Measurements from ENCODE around the gene VWA8.
"Not testable (repeated sequence)": the region's sequence is repeated elsewhere in the genome, so short reads cannot be mapped to it uniquely, and the experiment has no call there.

The VWA8 gene

GRCh38 chr13:41554180-41554579, 406.7 kb downstream of the VWA8 start:
- no peak for DNase-seq (ENCODE audit: low spot score)

GRCh38 chr13:41552031-41552430, 408.9 kb downstream of the VWA8 start:
- DNase-seq (ENCODE audit: low spot score) = no peak

GRCh38 chr13:41550276-41550675, 410.6 kb downstream of the VWA8 start:
- no peak for DNase-seq (ENCODE audit: low spot score)

- DNase-seq (ENCODE audit: low spot score) = no peak
Observed at GRCh38 chr13:41549491-41549890, 411.4 kb downstream of the VWA8 start.

GRCh38 chr13:41548910-41549309, 412.0 kb downstream of the VWA8 start:
- DNase-seq (ENCODE audit: low spot score) = no peak

GRCh38 chr13:41548031-41548430, 412.9 kb downstream of the VWA8 start:
- no peak for DNase-seq (ENCODE audit: low spot score)

GRCh38 chr13:41547251-41548000, 413.5 kb downstream of the VWA8 start:
- no peak for DNase-seq (ENCODE audit: low spot score)

GRCh38 chr13:41546372-41547190, 414.3 kb downstream of the VWA8 start:
- no peak for DNase-seq (ENCODE audit: low spot score)

GRCh38 chr13:41545432-41545707, 415.5 kb downstream of the VWA8 start:
- no peak for DNase-seq (ENCODE audit: low spot score)

GRCh38 chr13:41543664-41544300, 417.1 kb downstream of the VWA8 start:
- DNase-seq (ENCODE audit: low spot score) = no peak

- DNase-seq (ENCODE audit: low spot score) = not testable (repeated sequence)
Observed at GRCh38 chr13:41542799-41543198, 418.1 kb downstream of the VWA8 start.

- no peak for DNase-seq (ENCODE audit: low spot score)
Observed at GRCh38 chr13:41542281-41542680, 418.6 kb downstream of the VWA8 start.

GRCh38 chr13:41541142-41541938, 419.6 kb downstream of the VWA8 start:
- no peak for DNase-seq (ENCODE audit: low spot score)

GRCh38 chr13:41540240-41540639, 420.7 kb downstream of the VWA8 start:
- DNase-seq (ENCODE audit: low spot score) = peak; percentile 29

GRCh38 chr13:41533266-41534052, 427.4 kb downstream of the VWA8 start:
- DNase-seq (ENCODE audit: low spot score) = no peak

- no peak for DNase-seq (ENCODE audit: low spot score)
Observed at GRCh38 chr13:41528021-41528420, 432.9 kb downstream of the VWA8 start.

GRCh38 chr13:41520660-41521630, 440.0 kb downstream of the VWA8 start:
- no peak for DNase-seq (ENCODE audit: low spot score)

GRCh38 chr13:41520016-41520659, 440.8 kb downstream of the VWA8 start:
- DNase-seq (ENCODE audit: low spot score) = no peak
